Smooth muscle cell (in vitro differentiated cells): ENCODE results near the gene NFIB. TPM values are rescaled to one million over a fixed set of nuclear protein-coding genes. Genes with fewer than 3 reads are reported as not detected.

Experiments
- DNase-seq: peaks from one replicate; lab custom pipeline; 2025; ENCODE audit not compliant: unreplicated experiment; lab: John Stamatoyannopoulos, UW
- H2AFZ ChIP-seq: fragments of 200-600 bp; sonication (generic); 2 replicates; pipeline ENCODE4 v1.6.0; 2016; ENCODE audit warnings: antibody characterized with exemption, low read depth, mild to moderate bottlenecking
- H3F3A ChIP-seq: fragments of 200-600 bp; sonication (generic); 2 replicates; pipeline ENCODE4 v1.6.0; 2017; ENCODE audit warnings: antibody characterized with exemption, low read depth
- H3K27ac ChIP-seq: fragments of 200-600 bp; sonication (generic); 2 replicates; pipeline ENCODE4 v1.5.1; 2016; ENCODE audit warnings: low read depth, mild to moderate bottlenecking
- H3K27me3 ChIP-seq: fragments of 200-600 bp; sonication (generic); 2 replicates; pipeline ENCODE4 v1.6.1; 2016; ENCODE audit warnings: low read depth, mild to moderate bottlenecking
- H3K36me3 ChIP-seq: fragments of 200-600 bp; sonication (generic); 2 replicates; pipeline ENCODE4 v1.5.1; 2016; ENCODE audit warnings: low read depth
- H3K4me1 ChIP-seq: fragments of 200-600 bp; sonication (generic); 2 replicates; pipeline ENCODE4 v1.5.1; 2016; ENCODE audit warnings: low read depth
- H3K4me2 ChIP-seq: fragments of 200-600 bp; sonication (generic); 2 replicates; pipeline ENCODE4 v1.6.0; 2016; ENCODE audit warnings: mild to moderate bottlenecking
- H3K4me3 ChIP-seq: fragments of 200-600 bp; sonication (generic); 2 replicates; pipeline ENCODE4 v1.5.1; 2016; ENCODE audit warnings: mild to moderate bottlenecking
- H3K79me2 ChIP-seq: fragments of 200-600 bp; sonication (generic); 2 replicates; pipeline ENCODE4 v1.6.0; 2016; ENCODE audit warnings: low read depth, mild to moderate bottlenecking
- H3K9ac ChIP-seq: fragments of 200-600 bp; sonication (generic); 2 replicates; pipeline ENCODE4 v1.6.0; 2016; ENCODE audit warnings: low read depth
- H3K9me3 ChIP-seq: fragments of 200-600 bp; sonication (generic); replicated peaks from 2 replicates; pipeline ENCODE4 v1.5.1; 2016; ENCODE audit warnings: low read depth
- H4K20me1 ChIP-seq: fragments of 200-600 bp; sonication (generic); 2 replicates; pipeline ENCODE4 v1.6.0; 2016; ENCODE audit warnings: low read depth
- WGBS: methylation state at CpG from one replicate; pipeline ENCODE4 v1.1.7; 2016; ENCODE audit warnings: low lambda C conversion rate; 5-methylcytosine and 5-hydroxymethylcytosine counted together
- polyA plus RNA-seq: library from polyadenylated mRNA; unstranded; fragments of >200 nt; fragmentation: Nextera tagmentation; extraction: Ambion mirVana; gene quantifications from 2 replicates; pipeline ENCODE4 v1.2.1, GENCODE V29; 2016
- total RNA-seq: library from RNA; depleted of rRNA; stranded (reverse); fragments of >200 nt; gene quantifications from 2 replicates; pipeline ENCODE4 v1.2.3, GENCODE V29; 2014
- TF ChIP-seq, protein P1 (sequence below): fragments of 200-600 bp; sonication (generic); IDR thresholded peaks from 2 replicates; pipeline ENCODE4 v1.5.1; 2017; ENCODE audit warnings: borderline replicate concordance, mild to moderate bottlenecking, antibody characterized with exemption; ENCODE audit not compliant: insufficient read depth, poor library complexity, severe bottlenecking

NFIB gene
- total and polyA plus RNA-seq, 2 experiments from 2014 or later = 0.93 to 1.7 TPM

DNA sequence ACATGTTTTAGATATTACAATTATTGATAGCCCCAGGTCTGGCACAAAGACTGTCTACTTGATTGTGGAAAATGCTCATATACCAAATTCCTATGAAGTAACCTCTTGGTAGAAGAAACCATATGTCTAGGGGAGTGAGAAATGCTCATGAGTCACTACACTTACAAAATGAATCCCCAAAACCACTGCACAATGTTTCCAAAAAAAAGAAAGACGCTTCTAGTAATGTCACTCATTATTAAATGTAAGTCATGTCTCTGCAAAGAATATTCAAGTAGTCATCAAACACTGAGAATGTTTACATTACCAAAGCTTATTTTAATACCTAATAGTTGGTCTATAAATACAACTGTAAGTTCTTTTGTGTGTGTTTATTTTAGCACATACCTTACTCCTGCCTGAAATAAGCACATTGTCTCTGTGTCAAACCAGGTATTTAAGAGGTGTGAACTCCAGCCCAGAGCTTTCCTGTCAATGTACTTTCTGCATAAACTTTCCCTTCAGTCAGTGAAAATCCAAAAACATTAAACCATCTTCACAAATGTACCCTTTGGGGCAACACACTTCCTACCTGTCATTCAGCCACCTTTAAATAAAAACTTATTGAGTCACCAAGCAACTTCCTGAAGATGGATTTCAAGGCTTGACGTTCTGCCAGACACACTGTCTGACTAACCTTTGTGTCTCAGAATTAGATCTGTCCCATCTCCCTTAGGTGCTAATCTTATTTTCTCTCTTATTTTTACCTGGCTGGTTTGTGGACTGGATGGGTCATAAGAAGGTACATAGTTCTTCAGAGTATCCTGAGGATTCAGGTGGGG lies 194.0 kb downstream of the NFIB start:
- TF ChIP-seq, protein P1, sequence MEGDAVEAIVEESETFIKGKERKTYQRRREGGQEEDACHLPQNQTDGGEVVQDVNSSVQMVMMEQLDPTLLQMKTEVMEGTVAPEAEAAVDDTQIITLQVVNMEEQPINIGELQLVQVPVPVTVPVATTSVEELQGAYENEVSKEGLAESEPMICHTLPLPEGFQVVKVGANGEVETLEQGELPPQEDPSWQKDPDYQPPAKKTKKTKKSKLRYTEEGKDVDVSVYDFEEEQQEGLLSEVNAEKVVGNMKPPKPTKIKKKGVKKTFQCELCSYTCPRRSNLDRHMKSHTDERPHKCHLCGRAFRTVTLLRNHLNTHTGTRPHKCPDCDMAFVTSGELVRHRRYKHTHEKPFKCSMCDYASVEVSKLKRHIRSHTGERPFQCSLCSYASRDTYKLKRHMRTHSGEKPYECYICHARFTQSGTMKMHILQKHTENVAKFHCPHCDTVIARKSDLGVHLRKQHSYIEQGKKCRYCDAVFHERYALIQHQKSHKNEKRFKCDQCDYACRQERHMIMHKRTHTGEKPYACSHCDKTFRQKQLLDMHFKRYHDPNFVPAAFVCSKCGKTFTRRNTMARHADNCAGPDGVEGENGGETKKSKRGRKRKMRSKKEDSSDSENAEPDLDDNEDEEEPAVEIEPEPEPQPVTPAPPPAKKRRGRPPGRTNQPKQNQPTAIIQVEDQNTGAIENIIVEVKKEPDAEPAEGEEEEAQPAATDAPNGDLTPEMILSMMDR = no peak
- Histone ChIP-seq H3F3A (no peaks in the 10 kb centered on the region), H4K20me1 (no peaks in the 10 kb centered on the region), H3K9ac (no peak overlapping the region), H3K4me1 (no peaks in the 10 kb centered on the region), H3K36me3 (no peaks in the 10 kb centered on the region), H3K27me3 (no peaks in the 10 kb centered on the region), H3K4me2 (no peak overlapping the region), H3K4me3 (no peak overlapping the region), H3K9me3 (no peaks in the 10 kb centered on the region), H3K79me2 (no peaks in the 10 kb centered on the region), H3K27ac (no peak overlapping the region), H2AFZ (no peak overlapping the region)
- DNase-seq = no peak
- 62% methylated on average over 2 of the region's 2 CpGs for WGBS

DNA sequence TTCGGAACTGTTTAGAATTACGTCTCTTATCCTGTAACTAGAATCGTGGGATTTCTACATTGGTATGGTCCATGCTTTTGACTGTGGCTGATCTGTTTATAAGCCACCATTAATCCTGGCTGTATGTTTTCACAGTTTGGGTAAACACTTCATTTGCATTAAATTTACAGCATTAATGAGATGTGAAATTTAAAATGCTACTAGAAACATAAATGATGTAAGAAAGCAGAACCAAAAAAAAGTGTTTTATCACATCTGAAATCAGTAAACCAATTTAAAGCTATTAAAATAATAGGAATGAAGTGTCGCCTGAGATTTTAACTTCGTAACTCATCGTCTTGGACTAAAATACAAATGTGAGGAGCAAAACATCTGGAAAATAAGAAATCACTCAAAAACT lies 201.7 kb downstream of the NFIB start:
- Histone ChIP-seq H3K27me3 (no peaks in the 10 kb centered on the region), H3K27ac (no peak overlapping the region), H3K4me1 (no peaks in the 10 kb centered on the region), H2AFZ (no peak overlapping the region), H3F3A (no peaks in the 10 kb centered on the region), H3K9ac (no peak overlapping the region), H3K9me3 (no peaks in the 10 kb centered on the region), H3K4me3 (no peak overlapping the region), H4K20me1 (no peaks in the 10 kb centered on the region), H3K36me3 (no peaks in the 10 kb centered on the region), H3K79me2 (no peaks in the 10 kb centered on the region), H3K4me2 (no peak overlapping the region)
- no peak for DNase-seq
- TF ChIP-seq, protein P1 = no peak
- WGBS = 95% methylated on average over 6 of the region's 6 CpGs

DNA sequence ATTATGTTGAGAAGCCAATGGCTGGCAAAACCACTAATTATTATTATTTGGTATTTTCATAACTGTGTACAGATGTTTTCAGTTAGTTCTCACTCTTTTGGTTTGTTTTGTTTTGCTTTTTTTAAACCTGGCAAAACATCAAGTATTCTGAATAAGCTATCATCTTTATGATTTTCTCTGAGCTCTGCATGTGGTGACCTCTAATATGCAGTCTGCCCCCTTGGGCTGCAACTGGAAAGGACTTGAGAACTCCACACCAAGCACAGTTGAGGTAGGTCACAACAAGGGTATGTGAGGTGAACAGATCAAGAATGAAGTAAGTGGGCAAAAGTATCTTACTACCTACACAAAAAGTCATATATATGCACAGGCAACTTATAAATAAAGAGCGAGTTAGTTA lies 202.2 kb downstream of the NFIB start:
- Histone ChIP-seq H3K9me3 (no peaks in the 10 kb centered on the region), H3K9ac (no peak overlapping the region), H3K4me3 (no peak overlapping the region), H3K27me3 (no peaks in the 10 kb centered on the region), H3K79me2 (no peaks in the 10 kb centered on the region), H3K4me1 (no peaks in the 10 kb centered on the region), H4K20me1 (no peaks in the 10 kb centered on the region), H3K4me2 (no peak overlapping the region), H3K36me3 (no peaks in the 10 kb centered on the region), H3F3A (no peaks in the 10 kb centered on the region), H2AFZ (no peak overlapping the region), H3K27ac (no peak overlapping the region)
- TF ChIP-seq, protein P1 = no peak
- no peak for DNase-seq
- WGBS = 93% methylated on average over 1 of the region's 1 CpG

DNA sequence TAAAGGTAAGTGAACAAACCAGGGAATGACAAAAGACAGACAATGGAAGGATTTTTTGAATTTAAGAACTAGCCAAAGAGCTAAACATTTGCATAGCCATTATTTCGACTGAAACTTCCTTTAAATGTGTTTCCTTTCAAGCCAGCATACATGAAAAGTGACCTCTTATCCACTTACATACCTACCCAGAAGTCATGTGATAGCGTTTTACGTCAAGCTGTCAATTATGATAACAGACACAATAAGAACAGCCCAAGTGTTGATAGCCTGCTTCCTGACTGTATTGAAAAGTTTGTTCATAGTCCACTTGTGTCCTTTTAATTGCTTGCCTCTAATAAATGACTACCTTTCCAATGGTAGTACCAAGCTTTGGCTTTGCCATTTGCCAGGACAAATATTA lies 206.0 kb downstream of the NFIB start:
- H4K20me1 ChIP-seq = no peaks in the 10 kb centered on the region
- H3F3A ChIP-seq = no peaks in the 10 kb centered on the region
- TF ChIP-seq, protein P1 = no peak
- H3K9ac ChIP-seq = no peak overlapping the region
- no peak for DNase-seq
- H3K4me2 ChIP-seq = no peak overlapping the region
- H3K4me3 ChIP-seq = no peak overlapping the region
- H3K27me3 ChIP-seq = no peaks in the 10 kb centered on the region
- no peaks in the 10 kb centered on the region for H3K36me3 ChIP-seq
- no peaks in the 10 kb centered on the region for H3K9me3 ChIP-seq
- peaks cover under 1% of the 10 kb centered on the region for H3K4me1 ChIP-seq
- no peak overlapping the region for H3K27ac ChIP-seq
- 57% methylated on average over 3 of the region's 3 CpGs for WGBS
- H3K79me2 ChIP-seq = no peaks in the 10 kb centered on the region
- no peak overlapping the region for H2AFZ ChIP-seq
